Prostate gland (tissue), 2 donors: ENCODE results near the gene SUN1.

Experiments used
- POLR2A ChIP-seq: fragments of 450-650 bp; IDR thresholded peaks from one replicate; pipeline ENCODE4 v1.6.1; 2016; ENCODE audit warnings: antibody characterized with exemption, mild to moderate bottlenecking
- POLR2AphosphoS5 ChIP-seq: sonication (generic); formaldehyde crosslinking; IDR thresholded peaks from one replicate; pipeline ENCODE4 v1.6.1; 2017; ENCODE audit warnings: antibody characterized with exemption
- TF ChIP-seq, protein P1 (sequence below), 4 experiments: fragments of 200-600 bp in 2 of 4; fragments of 450-650 bp in 2 of 4; sonication (generic) in 2 of 4; IDR thresholded peaks; 1 replicate in 3 of 4; 2 replicates in 1 of 4; pipeline ENCODE4 v1.5.1; 2016 to 2019; ENCODE audit warnings: antibody characterized with exemption in 4 of 4, mild to moderate bottlenecking in 2 of 4, moderate library complexity in 2 of 4

DNA sequence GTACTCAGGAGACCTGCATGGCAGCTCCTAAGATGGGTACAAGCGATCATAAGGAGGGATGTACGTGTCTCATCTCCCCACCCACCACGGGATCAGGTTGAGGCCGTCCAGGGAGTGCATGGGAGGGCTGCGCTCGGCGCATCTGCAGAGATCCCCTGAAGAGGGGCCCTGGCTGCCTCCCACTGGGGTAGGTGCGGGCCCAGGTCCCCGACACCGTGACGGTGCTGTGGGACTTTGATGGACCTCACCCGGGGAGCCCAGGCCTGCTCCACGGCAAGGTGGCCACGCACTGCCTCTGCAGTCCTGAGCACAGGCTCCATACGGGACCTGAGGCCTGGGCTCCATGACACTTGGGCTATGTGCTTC lies 56.7 kb downstream of the SUN1 start:
- TF ChIP-seq POLR2A, result no peak
- TF ChIP-seq, protein P1, sequence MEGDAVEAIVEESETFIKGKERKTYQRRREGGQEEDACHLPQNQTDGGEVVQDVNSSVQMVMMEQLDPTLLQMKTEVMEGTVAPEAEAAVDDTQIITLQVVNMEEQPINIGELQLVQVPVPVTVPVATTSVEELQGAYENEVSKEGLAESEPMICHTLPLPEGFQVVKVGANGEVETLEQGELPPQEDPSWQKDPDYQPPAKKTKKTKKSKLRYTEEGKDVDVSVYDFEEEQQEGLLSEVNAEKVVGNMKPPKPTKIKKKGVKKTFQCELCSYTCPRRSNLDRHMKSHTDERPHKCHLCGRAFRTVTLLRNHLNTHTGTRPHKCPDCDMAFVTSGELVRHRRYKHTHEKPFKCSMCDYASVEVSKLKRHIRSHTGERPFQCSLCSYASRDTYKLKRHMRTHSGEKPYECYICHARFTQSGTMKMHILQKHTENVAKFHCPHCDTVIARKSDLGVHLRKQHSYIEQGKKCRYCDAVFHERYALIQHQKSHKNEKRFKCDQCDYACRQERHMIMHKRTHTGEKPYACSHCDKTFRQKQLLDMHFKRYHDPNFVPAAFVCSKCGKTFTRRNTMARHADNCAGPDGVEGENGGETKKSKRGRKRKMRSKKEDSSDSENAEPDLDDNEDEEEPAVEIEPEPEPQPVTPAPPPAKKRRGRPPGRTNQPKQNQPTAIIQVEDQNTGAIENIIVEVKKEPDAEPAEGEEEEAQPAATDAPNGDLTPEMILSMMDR (IDR thresholded peaks at IDR 0.05), result no peak
- TF ChIP-seq POLR2AphosphoS5, result no peak
